Prostate gland (tissue), 2 donors: ENCODE results near the gene HIBADH.

ENCODE experiments used
- CTCF ChIP-seq, 4 experiments: fragments of 200-600 bp in 2 of 4; fragments of 450-650 bp in 2 of 4; sonication (generic) in 2 of 4; IDR thresholded peaks; 1 replicate in 3 of 4; 2 replicates in 1 of 4; pipeline ENCODE4 v1.5.1; 2016 to 2019; ENCODE audit warnings: antibody characterized with exemption in 4 of 4, mild to moderate bottlenecking in 2 of 4, moderate library complexity in 2 of 4
- POLR2A ChIP-seq: fragments of 450-650 bp; IDR thresholded peaks from one replicate; pipeline ENCODE4 v1.6.1; 2016; ENCODE audit warnings: antibody characterized with exemption, mild to moderate bottlenecking
- POLR2AphosphoS5 ChIP-seq: sonication (generic); formaldehyde crosslinking; IDR thresholded peaks from one replicate; pipeline ENCODE4 v1.6.1; 2017; ENCODE audit warnings: antibody characterized with exemption

- TF ChIP-seq CTCF (IDR thresholded peaks at IDR 0.05) (no peak), POLR2AphosphoS5 (no peak), POLR2A (no peak)
Observed at GRCh38 chr7:27685893-27686292, 23.2 kb upstream of the HIBADH start.
